Astrocyte (in vitro differentiated cells and primary cell): ENCODE measurements around the gene VAV2. TPM values are rescaled to one million over a fixed set of nuclear protein-coding genes. Genes with fewer than 3 reads are reported as not detected.

ENCODE experiments used
- DNase-seq: peaks from one replicate; pipeline ENCODE4 v3.0.0-alpha.2; 2010; ENCODE audit warnings: low read depth
- FAIRE-seq: peaks from 2 replicates; lab custom pipeline; 2011; peaks lifted over from hg19 to GRCh38; lab: Jason Lieb, UNC
- H2AFZ ChIP-seq: 2 replicates; pipeline ENCODE4 v1.6.0; 2012; ENCODE audit warnings: low read depth, low read length, inconsistent platforms
- H3K27ac ChIP-seq: 2 replicates; pipeline ENCODE4 v1.5.1; 2011; ENCODE audit warnings: low read depth, low read length, inconsistent platforms
- H3K27me3 ChIP-seq: 2 replicates; pipeline ENCODE4 v1.6.0; 2011; ENCODE audit warnings: low read length, inconsistent platforms; ENCODE audit not compliant: insufficient read depth
- H3K36me3 ChIP-seq: 2 replicates; pipeline ENCODE4 v1.5.1; 2011; ENCODE audit warnings: low read length, inconsistent platforms; ENCODE audit not compliant: insufficient read depth
- H3K4me1 ChIP-seq: 2 replicates; pipeline ENCODE4 v1.5.1; 2011; ENCODE audit warnings: low read length, inconsistent platforms; ENCODE audit not compliant: insufficient read depth
- H3K4me2 ChIP-seq: 2 replicates; pipeline ENCODE4 v1.6.0; 2012; ENCODE audit warnings: low read length, inconsistent platforms
- H3K4me3 ChIP-seq: 2 replicates; pipeline ENCODE4 v1.5.1; 2011; ENCODE audit warnings: low read depth, mild to moderate bottlenecking, low read length, inconsistent platforms; ENCODE audit not compliant: insufficient read depth
- H3K79me2 ChIP-seq: 2 replicates; pipeline ENCODE4 v1.6.0; 2012; ENCODE audit warnings: mild to moderate bottlenecking, low read length, inconsistent platforms; ENCODE audit not compliant: insufficient read depth
- H3K9ac ChIP-seq: 2 replicates; pipeline ENCODE4 v1.6.0; 2012; ENCODE audit warnings: mild to moderate bottlenecking, low read length, inconsistent platforms
- H3K9me3 ChIP-seq: 2 replicates; pipeline ENCODE4 v1.5.1; 2012; ENCODE audit warnings: low read depth, mild to moderate bottlenecking, low read length, inconsistent platforms; ENCODE audit not compliant: insufficient read depth
- H4K20me1 ChIP-seq: 2 replicates; pipeline ENCODE4 v1.6.0; 2012; ENCODE audit warnings: low read length, inconsistent platforms; ENCODE audit not compliant: insufficient read depth
- H3K27ac Mint-ChIP-seq: one replicate; pipeline ENCODE4 v1.8.0; 2021; ENCODE audit warnings: mild to moderate bottlenecking, mixed read lengths; ENCODE audit not compliant: unreplicated experiment
- H3K27me3 Mint-ChIP-seq: one replicate; pipeline ENCODE4 v1.8.0; 2021; ENCODE audit warnings: low read depth, mixed read lengths; ENCODE audit not compliant: unreplicated experiment
- H3K36me3 Mint-ChIP-seq: one replicate; pipeline ENCODE4 v1.8.0; 2021; ENCODE audit warnings: low read depth, mixed read lengths; ENCODE audit not compliant: unreplicated experiment
- H3K4me1 Mint-ChIP-seq: one replicate; pipeline ENCODE4 v1.8.0; 2021; ENCODE audit warnings: low read depth, mixed read lengths; ENCODE audit not compliant: unreplicated experiment
- H3K4me3 Mint-ChIP-seq: one replicate; pipeline ENCODE4 v1.8.0; 2021; ENCODE audit warnings: mild to moderate bottlenecking, moderate library complexity, mixed read lengths; ENCODE audit not compliant: unreplicated experiment
- H3K9me3 Mint-ChIP-seq: one replicate; pipeline ENCODE4 v1.8.0; 2021; ENCODE audit warnings: mild to moderate bottlenecking, mixed read lengths; ENCODE audit not compliant: unreplicated experiment
- CTCF ChIP-seq: IDR thresholded peaks from 2 replicates; pipeline ENCODE4 v1.5.1; 2011; ENCODE audit warnings: low read depth, mild to moderate bottlenecking, inconsistent platforms, low read length, moderate library complexity; ENCODE audit not compliant: insufficient read depth
- EZH2 ChIP-seq: IDR thresholded peaks from 2 replicates; pipeline ENCODE4 v1.6.1; 2012; ENCODE audit warnings: mild to moderate bottlenecking, low read length, inconsistent platforms; ENCODE audit not compliant: insufficient read depth
- total RNA-seq: library from RNA; stranded (reverse); gene quantifications from 2 replicates; pipeline ENCODE4 v1.2.1, GENCODE V29; 2021

The VAV2 gene
- total RNA-seq, 1 donor from 2014 or later, result 36.5 TPM

- Histone ChIP-seq H3K4me1 (no peaks in the 10 kb centered on the region), H3K9me3 (no peaks in the 10 kb centered on the region), H3K36me3 (peaks cover 12% of the 10 kb centered on the region), H3K4me2 (no peak overlapping the region), H3K4me3 (no peak overlapping the region), H3K27me3 (no peaks in the 10 kb centered on the region), H2AFZ (no peak overlapping the region), H3K27ac (no peak overlapping the region), H3K79me2 (no peaks in the 10 kb centered on the region), H3K9ac (no peak overlapping the region), H4K20me1 (peaks cover 13% of the 10 kb centered on the region)
- no peak for TF ChIP-seq CTCF
- no peak for TF ChIP-seq EZH2
- Mint-ChIP-seq H3K9me3 (no peaks in the 10 kb centered on the region), H3K4me1 (peaks cover 7% of the 10 kb centered on the region), H3K4me3 (no peak overlapping the region), H3K36me3 (peaks cover 12% of the 10 kb centered on the region), H3K27me3 (no peaks in the 10 kb centered on the region), H3K27ac (no peak overlapping the region)
- DNase-seq, result no peak
- FAIRE-seq, result no peak
These were observed 212.4 kb downstream of the VAV2 start for GRCh38 chr9:133779516-133780403.

- no peak for TF ChIP-seq EZH2
- no peak for TF ChIP-seq CTCF
- no peaks in the 10 kb centered on the region for H3K27me3 Mint-ChIP-seq
- H3K27ac ChIP-seq, result no peak overlapping the region
- no peak overlapping the region for H2AFZ ChIP-seq
- no peak overlapping the region for H3K4me3 ChIP-seq
- peaks cover 13% of the 10 kb centered on the region for H3K36me3 Mint-ChIP-seq
- no peak overlapping the region for H3K9ac ChIP-seq
- peaks cover 17% of the 10 kb centered on the region for H3K36me3 ChIP-seq
- H3K9me3 Mint-ChIP-seq, result no peaks in the 10 kb centered on the region
- no peak for FAIRE-seq
- no peak overlapping the region for H3K4me3 Mint-ChIP-seq
- no peak overlapping the region for H3K27ac Mint-ChIP-seq
- peaks cover 5% of the 10 kb centered on the region for H3K4me1 ChIP-seq
- no peak overlapping the region for H3K4me2 ChIP-seq
- peaks cover 17% of the 10 kb centered on the region for H4K20me1 ChIP-seq
- DNase-seq, result no peak
- no peaks in the 10 kb centered on the region for H3K27me3 ChIP-seq
- no peaks in the 10 kb centered on the region for H3K79me2 ChIP-seq
- no peaks in the 10 kb centered on the region for H3K9me3 ChIP-seq
- peaks cover 7% of the 10 kb centered on the region for H3K4me1 Mint-ChIP-seq
These were observed 213.0 kb downstream of the VAV2 start for GRCh38 chr9:133779081-133779480.
